ENCODE data around the gene TP53I13. TPM values are rescaled to one million over a fixed set of nuclear protein-coding genes. Genes with fewer than 3 reads are reported as not detected.

The TP53I13 gene
- total and polyA plus RNA-seq, 2 of the 13 experiments (the other 11 are each of a cell fraction or from before 2014, with no cell fraction given), result 16.9 to 25.7 TPM

- TF ChIP-seq ZNF143 (CRISPR knock-in tag; IDR thresholded peaks at IDR 0.05) (0 out of 2 replicates have a peak, but pooled peaks have one; percentile 40), PATZ1 (CRISPR knock-in tag; IDR thresholded peaks at IDR 0.05) (peak; percentile 83), FOXA3 (CRISPR knock-in tag; IDR thresholded peaks at IDR 0.05) (peak; percentile 15; the same call in 1 of the 2 replicates), AKAP8 (CRISPR knock-in tag; IDR thresholded peaks at IDR 0.05) (no peak), SMAD3 (CRISPR knock-in tag; IDR thresholded peaks at IDR 0.05) (no peak), PHF5A (CRISPR knock-in tag; IDR thresholded peaks at IDR 0.05; ENCODE audit: low read depth, unreplicated experiment) (no peak), AGO2 (optimal IDR thresholded peaks at IDR 0.05; ENCODE audit: low read depth, low read length) (no peak), KMT2B (CRISPR knock-in tag; IDR thresholded peaks at IDR 0.05) (0 out of 2 replicates have a peak, but pooled peaks have one; percentile 26), ZNF367 (CRISPR knock-in tag; IDR thresholded peaks at IDR 0.05; ENCODE audit: borderline replicate concordance) (no peak), TCF7 (IDR thresholded peaks at IDR 0.05; ENCODE audit: low read depth) (no peak), ZNF75D (CRISPR knock-in tag; IDR thresholded peaks at IDR 0.05; ENCODE audit: borderline replicate concordance) (no peak), ZNF280D (CRISPR knock-in tag; IDR thresholded peaks at IDR 0.05) (no peak), ZNF782 (CRISPR knock-in tag; IDR thresholded peaks at IDR 0.05; ENCODE audit: borderline replicate concordance) (no peak), ZNF20 (CRISPR knock-in tag; IDR thresholded peaks at IDR 0.05) (no peak), ZNF326 (CRISPR knock-in tag; IDR thresholded peaks at IDR 0.05; ENCODE audit: borderline replicate concordance) (no peak), MAFK (conservative IDR thresholded peaks at IDR 0.05 in 1 of 2, IDR thresholded peaks at IDR 0.05 in 1 of 2; ENCODE audit: low read length in 2 of 2) (no peak), TSC22D2 (CRISPR knock-in tag; IDR thresholded peaks at IDR 0.05; ENCODE audit: borderline replicate concordance) (peak; percentile 45; the same call in 1 of the 2 replicates), ZNF879 (CRISPR knock-in tag; IDR thresholded peaks at IDR 0.05) (no peak), HNF4G (IDR thresholded peaks at IDR 0.05; ENCODE audit: borderline replicate concordance, low read depth, low read length) (no peak), HNF4G (CRISPR knock-in tag; IDR thresholded peaks at IDR 0.05; ENCODE audit: borderline replicate concordance, low read depth) (no peak), ZFP90 (CRISPR knock-in tag; IDR thresholded peaks at IDR 0.05; ENCODE audit: borderline replicate concordance) (no peak)
- TF ChIP-seq, protein P1, sequence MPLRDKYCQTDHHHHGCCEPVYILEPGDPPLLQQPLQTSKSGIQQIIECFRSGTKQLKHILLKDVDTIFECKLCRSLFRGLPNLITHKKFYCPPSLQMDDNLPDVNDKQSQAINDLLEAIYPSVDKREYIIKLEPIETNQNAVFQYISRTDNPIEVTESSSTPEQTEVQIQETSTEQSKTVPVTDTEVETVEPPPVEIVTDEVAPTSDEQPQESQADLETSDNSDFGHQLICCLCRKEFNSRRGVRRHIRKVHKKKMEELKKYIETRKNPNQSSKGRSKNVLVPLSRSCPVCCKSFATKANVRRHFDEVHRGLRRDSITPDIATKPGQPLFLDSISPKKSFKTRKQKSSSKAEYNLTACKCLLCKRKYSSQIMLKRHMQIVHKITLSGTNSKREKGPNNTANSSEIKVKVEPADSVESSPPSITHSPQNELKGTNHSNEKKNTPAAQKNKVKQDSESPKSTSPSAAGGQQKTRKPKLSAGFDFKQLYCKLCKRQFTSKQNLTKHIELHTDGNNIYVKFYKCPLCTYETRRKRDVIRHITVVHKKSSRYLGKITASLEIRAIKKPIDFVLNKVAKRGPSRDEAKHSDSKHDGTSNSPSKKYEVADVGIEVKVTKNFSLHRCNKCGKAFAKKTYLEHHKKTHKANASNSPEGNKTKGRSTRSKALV (CRISPR knock-in tag; IDR thresholded peaks at IDR 0.05), result no peak; the same call in 1 of the 2 replicates
These were observed 11.6 kb downstream of the TP53I13 start (continued) for GRCh38 chr17:29579866-29580771.

All from HepG2 (cell line).